Fibroblast of lung (primary cell): ENCODE results near the gene ZSWIM4. TPM values are rescaled to one million over a fixed set of nuclear protein-coding genes. Genes with fewer than 3 reads are reported as not detected.
A peak's percentile ranks its signal among the peaks of the same experiment; 100 is the strongest.

Experiments used
- DNase-seq, 2 donors: peaks; one replicate each; pipeline versions ENCODE4 v3.0.0 to v3.0.0-alpha.2; 2010; ENCODE audit warnings: low read depth in 2 of 2
- H2AFZ ChIP-seq: 2 replicates; pipeline ENCODE4 v1.5.1; 2012; ENCODE audit warnings: low read length, control low read depth, inconsistent platforms
- H3K27ac ChIP-seq: 2 replicates; pipeline ENCODE4 v1.5.1; 2011; ENCODE audit warnings: low read length, control low read depth; ENCODE audit not compliant: insufficient read depth
- H3K27me3 ChIP-seq: 2 replicates; pipeline ENCODE4 v1.5.1; 2011; ENCODE audit warnings: mild to moderate bottlenecking, low read length; ENCODE audit not compliant: control insufficient read depth, insufficient read depth
- H3K36me3 ChIP-seq: 2 replicates; pipeline ENCODE4 v1.5.1; 2011; ENCODE audit warnings: low read length; ENCODE audit not compliant: control insufficient read depth, insufficient read depth
- H3K4me1 ChIP-seq: 2 replicates; pipeline ENCODE4 v1.5.1; 2011; ENCODE audit warnings: low read length; ENCODE audit not compliant: control insufficient read depth, insufficient read depth; ENCODE audit errors: extremely low read depth
- H3K4me2 ChIP-seq: 2 replicates; pipeline ENCODE4 v1.5.1; 2011; ENCODE audit warnings: low read length, control low read depth; ENCODE audit not compliant: insufficient read depth; ENCODE audit errors: extremely low read depth
- H3K4me3 ChIP-seq, 4 experiments: fragments of 200-600 bp in 1 of 4; sonication (generic) in 1 of 4; replicated peaks in 1 of 4; 2 replicates each; pipeline ENCODE4 v1.5.1; 2011 to 2016; ENCODE audit warnings: low read length in 4 of 4, low read depth in 3 of 4, mild to moderate bottlenecking in 3 of 4, control low read depth in 2 of 4, inconsistent platforms in 1 of 4, mixed read lengths in 1 of 4; ENCODE audit not compliant: insufficient read depth in 1 of 4; ENCODE audit errors: control extremely low read depth in 1 of 4
- H3K79me2 ChIP-seq: 2 replicates; pipeline ENCODE4 v1.5.1; 2012; ENCODE audit warnings: mild to moderate bottlenecking, low read length, inconsistent platforms; ENCODE audit not compliant: control insufficient read depth, insufficient read depth
- H3K9ac ChIP-seq: 2 replicates; pipeline ENCODE4 v1.5.1; 2011; ENCODE audit warnings: mild to moderate bottlenecking, low read length, control low read depth; ENCODE audit not compliant: insufficient read depth
- H3K9me3 ChIP-seq: 2 replicates; pipeline ENCODE4 v1.5.1; 2012; ENCODE audit warnings: low read depth, low read length; ENCODE audit not compliant: control insufficient read depth, insufficient read depth
- H4K20me1 ChIP-seq: 2 replicates; pipeline ENCODE4 v1.5.1; 2011; ENCODE audit warnings: low read length; ENCODE audit not compliant: control insufficient read depth, insufficient read depth; ENCODE audit errors: extremely low read depth
- EZH2 ChIP-seq: IDR thresholded peaks from 2 replicates; pipeline ENCODE4 v1.5.1; 2012; ENCODE audit warnings: low read length, control low read depth, mild to moderate bottlenecking; ENCODE audit errors: missing control alignments
- polyA plus RNA-seq, 2 donors: library from polyadenylated mRNA; depleted of rRNA in 1 of 2; stranded (reverse) in 1 of 2; unstranded in 1 of 2; fragments of >200 nt; gene quantifications; 2 replicates each; pipeline ENCODE4 v1.2.1, GENCODE V29; 2011 to 2012; ENCODE audit warnings: missing spikeins in 1 of 2
- total RNA-seq: library from RNA; depleted of rRNA; stranded (reverse); fragments of >200 nt; gene quantifications from 2 replicates; pipeline ENCODE4 v1.2.1, GENCODE V29; 2014
- TF ChIP-seq, protein P1 (sequence below), 2 donors: IDR thresholded peaks in 1 of 2; conservative IDR thresholded peaks in 1 of 2; 1 replicate in 1 of 2; 2 replicates in 1 of 2; pipeline ENCODE4 v1.5.1; 2011 to 2012; ENCODE audit warnings: low read length in 2 of 2, control low read depth in 1 of 2, inconsistent platforms in 1 of 2, low read depth in 1 of 2, mild to moderate bottlenecking in 1 of 2

The ZSWIM4 gene
- total and polyA plus RNA-seq, 2 donors (not counting 1 experiment from before 2014, with no cell fraction given), result 1.6 to 5.6 TPM

DNA sequence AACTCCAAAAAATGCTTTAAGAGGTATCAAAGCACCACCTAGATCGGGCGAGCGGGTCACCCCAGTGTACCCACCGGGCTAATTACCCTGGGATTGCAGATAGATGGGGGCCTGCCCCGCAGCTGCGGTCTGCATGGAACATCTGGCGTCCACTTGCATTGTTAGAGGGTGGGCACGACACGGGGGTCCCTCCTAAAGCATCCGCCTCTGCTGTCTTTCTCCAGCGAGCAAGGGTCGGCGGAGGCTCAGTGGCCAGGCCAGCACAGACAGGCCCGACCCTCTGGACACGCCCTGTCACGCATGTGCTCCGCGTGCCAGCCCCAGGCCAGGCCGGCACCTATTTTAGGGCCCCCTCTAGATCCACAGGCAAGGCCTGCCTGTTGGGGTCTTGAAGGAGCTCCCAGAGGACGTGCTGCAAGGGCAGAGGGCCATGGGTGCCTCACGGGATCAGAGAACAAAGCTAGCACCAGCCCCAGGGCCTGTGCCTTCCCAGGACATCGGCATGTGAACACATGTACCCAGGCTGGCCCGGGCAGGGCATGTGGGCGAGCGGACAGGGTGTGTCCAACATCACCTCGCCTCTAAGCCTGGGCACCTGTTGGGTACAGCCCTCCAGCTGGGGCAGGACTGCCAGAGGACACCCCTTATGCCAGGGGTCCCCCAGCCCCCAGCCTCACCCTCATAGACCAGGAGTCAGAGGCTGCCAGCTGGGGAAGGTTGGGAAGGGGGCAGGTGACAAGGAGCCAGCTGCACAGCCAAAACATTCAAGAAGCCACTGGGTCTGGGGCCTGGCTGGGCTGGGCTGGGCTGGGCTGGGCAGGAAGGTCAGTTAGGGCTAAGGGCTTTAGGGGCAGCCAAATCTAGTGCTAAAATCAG is 46.1 kb downstream of the ZSWIM4 start:
- no peak for TF ChIP-seq EZH2
- TF ChIP-seq, protein P1, sequence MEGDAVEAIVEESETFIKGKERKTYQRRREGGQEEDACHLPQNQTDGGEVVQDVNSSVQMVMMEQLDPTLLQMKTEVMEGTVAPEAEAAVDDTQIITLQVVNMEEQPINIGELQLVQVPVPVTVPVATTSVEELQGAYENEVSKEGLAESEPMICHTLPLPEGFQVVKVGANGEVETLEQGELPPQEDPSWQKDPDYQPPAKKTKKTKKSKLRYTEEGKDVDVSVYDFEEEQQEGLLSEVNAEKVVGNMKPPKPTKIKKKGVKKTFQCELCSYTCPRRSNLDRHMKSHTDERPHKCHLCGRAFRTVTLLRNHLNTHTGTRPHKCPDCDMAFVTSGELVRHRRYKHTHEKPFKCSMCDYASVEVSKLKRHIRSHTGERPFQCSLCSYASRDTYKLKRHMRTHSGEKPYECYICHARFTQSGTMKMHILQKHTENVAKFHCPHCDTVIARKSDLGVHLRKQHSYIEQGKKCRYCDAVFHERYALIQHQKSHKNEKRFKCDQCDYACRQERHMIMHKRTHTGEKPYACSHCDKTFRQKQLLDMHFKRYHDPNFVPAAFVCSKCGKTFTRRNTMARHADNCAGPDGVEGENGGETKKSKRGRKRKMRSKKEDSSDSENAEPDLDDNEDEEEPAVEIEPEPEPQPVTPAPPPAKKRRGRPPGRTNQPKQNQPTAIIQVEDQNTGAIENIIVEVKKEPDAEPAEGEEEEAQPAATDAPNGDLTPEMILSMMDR (conservative IDR thresholded peaks at IDR 0.05 in 1 of 2, IDR thresholded peaks at IDR 0.05 in 1 of 2; ENCODE audit: low read depth in 1 of 2, low read length in 2 of 2), result no peak
- Histone ChIP-seq H3K79me2 (peaks cover 64% of the 10 kb centered on the region), H3K4me2 (peak overlapping the region; percentile 81), H3K4me1 (peaks cover 30% of the 10 kb centered on the region), H3K36me3 (peaks cover 11% of the 10 kb centered on the region), H3K9ac (peak overlapping the region; percentile 99), H4K20me1 (no peaks in the 10 kb centered on the region), H2AFZ (no peak overlapping the region), H3K9me3 (no peaks in the 10 kb centered on the region), H3K27ac (peak overlapping the region; percentile 100), H3K4me3 (peak overlapping the region; percentile 76 to 97 (median 90)), H3K27me3 (no peaks in the 10 kb centered on the region)
- DNase-seq, result peak in 1 of 2 donors; percentile 41

DNA sequence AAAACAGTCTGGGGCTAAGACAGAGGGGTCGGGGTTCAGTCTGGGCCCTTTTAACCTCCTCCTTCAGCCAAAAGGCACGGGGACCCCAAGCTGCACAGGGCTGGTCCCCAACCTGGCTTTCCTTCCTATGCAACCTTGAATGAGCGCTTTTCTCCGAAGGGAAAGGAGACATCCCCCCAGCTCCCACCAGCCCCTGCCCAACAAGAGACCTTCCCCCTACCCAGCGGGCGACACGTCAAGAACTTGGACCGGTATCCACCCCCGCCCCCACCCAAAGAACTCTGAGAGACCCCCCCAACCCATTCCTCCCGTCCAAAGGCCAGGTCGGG is 46.7 kb downstream of the ZSWIM4 start:
- H3K27me3 ChIP-seq, result no peaks in the 10 kb centered on the region
- no peak for TF ChIP-seq EZH2
- TF ChIP-seq, protein P1 (conservative IDR thresholded peaks at IDR 0.05 in 1 of 2, IDR thresholded peaks at IDR 0.05 in 1 of 2; ENCODE audit: low read depth in 1 of 2, low read length in 2 of 2), result no peak
- H3K9ac ChIP-seq, result peak overlapping the region; percentile 99
- H3K79me2 ChIP-seq, result peaks cover 58% of the 10 kb centered on the region
- peaks cover 8% of the 10 kb centered on the region for H3K36me3 ChIP-seq
- H2AFZ ChIP-seq, result no peak overlapping the region
- H3K4me1 ChIP-seq, result peaks cover 30% of the 10 kb centered on the region
- peak overlapping the region; percentile 76 to 97 (median 90) for H3K4me3 ChIP-seq
- H3K9me3 ChIP-seq, result no peaks in the 10 kb centered on the region
- no peaks in the 10 kb centered on the region for H4K20me1 ChIP-seq
- H3K4me2 ChIP-seq, result peak overlapping the region; percentile 81
- DNase-seq, result no peak
- peak overlapping the region; percentile 100 for H3K27ac ChIP-seq

DNA sequence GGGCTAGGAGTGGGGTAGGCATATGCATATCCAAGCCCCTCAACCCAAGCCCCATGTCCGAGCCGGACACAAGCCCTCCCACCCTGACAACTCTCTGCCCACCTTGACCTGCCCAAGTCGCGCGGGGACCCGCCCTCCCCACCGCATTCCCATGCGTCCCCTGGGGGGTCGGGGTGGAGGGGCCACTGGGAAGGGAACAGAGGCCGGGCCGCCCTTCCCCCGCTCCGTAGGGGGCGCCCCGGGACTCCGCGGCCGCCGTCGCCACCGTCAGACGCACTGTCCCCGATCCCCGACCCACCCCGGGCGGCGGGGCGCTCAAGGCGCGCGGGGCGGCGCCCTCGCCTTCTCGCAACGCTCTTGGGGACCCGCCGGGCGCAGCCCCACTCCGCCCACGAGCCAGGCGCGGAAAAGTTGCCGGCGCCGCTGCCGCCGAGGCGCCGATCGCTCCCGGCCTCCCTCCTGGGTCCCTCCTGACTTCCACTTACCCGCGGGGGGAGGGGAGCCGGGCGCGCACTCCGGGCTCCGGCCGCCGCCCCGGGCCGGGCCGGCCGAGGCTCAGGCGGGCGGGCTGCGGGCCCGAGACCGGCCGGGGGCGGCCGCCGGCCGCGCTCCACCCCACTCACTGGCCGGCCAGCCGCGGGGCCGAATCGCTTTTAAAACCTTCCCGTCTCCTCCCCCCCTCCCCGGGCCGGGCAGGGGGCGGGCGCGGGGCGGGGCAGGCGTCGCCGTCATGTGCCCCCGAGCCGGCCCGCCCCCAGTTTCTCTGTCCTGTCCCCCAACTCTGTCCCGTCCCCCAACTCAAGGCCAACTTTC is 47.3 kb downstream of the ZSWIM4 start:
- peaks cover 7% of the 10 kb centered on the region for H3K36me3 ChIP-seq
- no peak for TF ChIP-seq EZH2
- TF ChIP-seq, protein P1 (conservative IDR thresholded peaks at IDR 0.05 in 1 of 2, IDR thresholded peaks at IDR 0.05 in 1 of 2; ENCODE audit: low read depth in 1 of 2, low read length in 2 of 2), result no peak
- peak overlapping the region; percentile 39 for H2AFZ ChIP-seq
- peaks cover 28% of the 10 kb centered on the region for H3K4me1 ChIP-seq
- peak overlapping the region; percentile 100 for H3K27ac ChIP-seq
- no peaks in the 10 kb centered on the region for H3K9me3 ChIP-seq
- no peaks in the 10 kb centered on the region for H4K20me1 ChIP-seq
- peak overlapping the region; percentile 99 for H3K9ac ChIP-seq
- H3K4me3 ChIP-seq, result peak overlapping the region; percentile 76 to 97 (median 90)
- peak; percentile 66 to 72 for DNase-seq
- H3K79me2 ChIP-seq, result peaks cover 52% of the 10 kb centered on the region
- H3K27me3 ChIP-seq, result no peaks in the 10 kb centered on the region
- peak overlapping the region; percentile 99 for H3K4me2 ChIP-seq
